Measurements from ENCODE around the gene FARS2.

DNA sequence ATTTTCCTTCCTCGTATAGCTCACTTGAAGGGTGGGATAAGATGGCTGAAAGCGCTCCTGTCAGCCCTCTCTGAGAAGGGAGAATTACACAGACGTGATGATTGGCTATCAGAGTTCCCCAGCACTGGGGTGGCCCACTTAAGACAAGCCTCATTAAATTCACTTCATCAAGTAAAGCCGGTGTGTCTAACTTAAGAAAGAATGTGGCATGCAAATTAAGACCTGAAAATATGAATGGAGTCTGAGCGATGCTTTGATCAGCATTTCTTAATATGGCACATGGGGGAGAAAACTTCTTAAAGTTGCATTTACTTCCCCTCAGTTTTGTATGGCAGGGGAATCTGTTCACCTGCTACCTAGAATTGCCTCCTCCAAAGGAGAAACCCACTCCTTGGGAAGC is 369.3 kb downstream of the FARS2 start:
- TF ChIP-seq ELF4 (IDR thresholded peaks at IDR 0.05), result no peak
- no peak for TF ChIP-seq ARNT (IDR thresholded peaks at IDR 0.05)
- no peak for TF ChIP-seq BHLHE40 (IDR thresholded peaks at IDR 0.05; ENCODE audit: borderline replicate concordance)
- TF ChIP-seq HDGF (IDR thresholded peaks at IDR 0.05; ENCODE audit: borderline replicate concordance), result no peak
- no peak for TF ChIP-seq TARDBP (IDR thresholded peaks at IDR 0.05)
- TF ChIP-seq LEF1 (IDR thresholded peaks at IDR 0.05; ENCODE audit: borderline replicate concordance), result no peak
- TF ChIP-seq FOXK2 (IDR thresholded peaks at IDR 0.05), result no peak
- no peak for TF ChIP-seq FOXA1 (IDR thresholded peaks at IDR 0.05)
- TF ChIP-seq FOXM1 (IDR thresholded peaks at IDR 0.05; ENCODE audit: borderline replicate concordance), result no peak
- TF ChIP-seq SP1 (IDR thresholded peaks at IDR 0.05), result no peak
- TF ChIP-seq SUZ12 (IDR thresholded peaks at IDR 0.05), result no peak
- no peak for TF ChIP-seq ZNF384 (IDR thresholded peaks at IDR 0.05)
- TF ChIP-seq CTBP1 (IDR thresholded peaks at IDR 0.05; ENCODE audit: borderline replicate concordance), result no peak
